Smooth muscle cell (in vitro differentiated cells): ENCODE measurements around the gene AKAP13. TPM values are rescaled to one million over a fixed set of nuclear protein-coding genes. Genes with fewer than 3 reads are reported as not detected.

ENCODE experiments used
- DNase-seq: peaks from one replicate; lab custom pipeline; 2025; ENCODE audit not compliant: unreplicated experiment; lab: John Stamatoyannopoulos, UW
- H2AFZ ChIP-seq: fragments of 200-600 bp; sonication (generic); 2 replicates; pipeline ENCODE4 v1.6.0; 2016; ENCODE audit warnings: antibody characterized with exemption, low read depth, mild to moderate bottlenecking
- H3F3A ChIP-seq: fragments of 200-600 bp; sonication (generic); 2 replicates; pipeline ENCODE4 v1.6.0; 2017; ENCODE audit warnings: antibody characterized with exemption, low read depth
- H3K27ac ChIP-seq: fragments of 200-600 bp; sonication (generic); 2 replicates; pipeline ENCODE4 v1.5.1; 2016; ENCODE audit warnings: low read depth, mild to moderate bottlenecking
- H3K27me3 ChIP-seq: fragments of 200-600 bp; sonication (generic); 2 replicates; pipeline ENCODE4 v1.6.1; 2016; ENCODE audit warnings: low read depth, mild to moderate bottlenecking
- H3K36me3 ChIP-seq: fragments of 200-600 bp; sonication (generic); 2 replicates; pipeline ENCODE4 v1.5.1; 2016; ENCODE audit warnings: low read depth
- H3K4me1 ChIP-seq: fragments of 200-600 bp; sonication (generic); 2 replicates; pipeline ENCODE4 v1.5.1; 2016; ENCODE audit warnings: low read depth
- H3K4me2 ChIP-seq: fragments of 200-600 bp; sonication (generic); 2 replicates; pipeline ENCODE4 v1.6.0; 2016; ENCODE audit warnings: mild to moderate bottlenecking
- H3K4me3 ChIP-seq: fragments of 200-600 bp; sonication (generic); 2 replicates; pipeline ENCODE4 v1.5.1; 2016; ENCODE audit warnings: mild to moderate bottlenecking
- H3K79me2 ChIP-seq: fragments of 200-600 bp; sonication (generic); 2 replicates; pipeline ENCODE4 v1.6.0; 2016; ENCODE audit warnings: low read depth, mild to moderate bottlenecking
- H3K9ac ChIP-seq: fragments of 200-600 bp; sonication (generic); 2 replicates; pipeline ENCODE4 v1.6.0; 2016; ENCODE audit warnings: low read depth
- H3K9me3 ChIP-seq: fragments of 200-600 bp; sonication (generic); replicated peaks from 2 replicates; pipeline ENCODE4 v1.5.1; 2016; ENCODE audit warnings: low read depth
- H4K20me1 ChIP-seq: fragments of 200-600 bp; sonication (generic); 2 replicates; pipeline ENCODE4 v1.6.0; 2016; ENCODE audit warnings: low read depth
- WGBS: methylation state at CpG from one replicate; pipeline ENCODE4 v1.1.7; 2016; ENCODE audit warnings: low lambda C conversion rate; 5-methylcytosine and 5-hydroxymethylcytosine counted together
- polyA plus RNA-seq: library from polyadenylated mRNA; unstranded; fragments of >200 nt; fragmentation: Nextera tagmentation; extraction: Ambion mirVana; gene quantifications from 2 replicates; pipeline ENCODE4 v1.2.1, GENCODE V29; 2016
- total RNA-seq: library from RNA; depleted of rRNA; stranded (reverse); fragments of >200 nt; gene quantifications from 2 replicates; pipeline ENCODE4 v1.2.3, GENCODE V29; 2014
- TF ChIP-seq, protein P1 (sequence below): fragments of 200-600 bp; sonication (generic); IDR thresholded peaks from 2 replicates; pipeline ENCODE4 v1.5.1; 2017; ENCODE audit warnings: borderline replicate concordance, mild to moderate bottlenecking, antibody characterized with exemption; ENCODE audit not compliant: insufficient read depth, poor library complexity, severe bottlenecking

AKAP13 gene
- total and polyA plus RNA-seq, 2 experiments from 2014 or later, result 43.3 to 63.5 TPM

DNA sequence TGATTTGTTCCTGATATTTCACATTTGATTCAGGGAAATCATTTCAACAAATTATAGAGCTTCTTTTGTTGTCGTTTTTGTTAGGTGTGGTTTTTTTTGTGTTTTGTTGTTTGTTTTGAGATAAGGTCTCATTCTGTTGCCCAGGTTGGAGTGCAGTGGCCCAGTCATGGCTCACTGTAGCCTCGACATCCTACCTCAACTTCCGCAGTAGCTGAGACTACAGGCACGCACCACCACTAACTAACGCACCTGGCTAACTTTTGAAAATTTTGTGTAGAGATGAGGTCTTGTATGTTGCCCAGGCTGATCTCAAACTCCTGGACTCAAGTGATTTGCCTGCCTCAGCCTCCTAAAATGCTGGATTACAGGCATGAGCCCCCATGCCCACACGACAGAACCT lies 177.0 kb downstream of the AKAP13 start:
- Histone ChIP-seq H3K79me2 (peaks cover 12% of the 10 kb centered on the region), H3K4me2 (no peak overlapping the region)

DNA sequence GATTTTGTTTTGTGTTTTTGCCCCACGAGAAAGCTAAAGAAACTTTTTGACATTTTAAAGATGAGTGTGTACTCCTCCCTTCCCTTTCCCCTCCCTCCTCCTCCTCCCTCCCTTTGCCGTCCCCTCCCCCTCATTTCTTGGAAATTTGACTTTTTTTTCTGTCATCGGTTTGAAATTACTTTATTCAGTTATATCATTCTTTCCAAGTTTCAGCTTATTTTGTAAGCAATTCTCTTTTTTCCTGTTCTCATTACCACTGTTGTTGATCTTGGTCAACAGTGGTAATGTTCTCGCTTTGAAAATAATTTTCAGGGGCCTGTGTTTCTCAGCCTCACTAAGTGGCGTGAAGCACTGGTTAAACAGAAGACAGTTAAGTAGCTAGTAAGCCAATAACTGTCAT lies 178.4 kb downstream of the AKAP13 start:
- H3K79me2 ChIP-seq, result peaks cover 12% of the 10 kb centered on the region

More for the DNA sequence above, 177.0 kb downstream of the AKAP13 start:
- WGBS, result 78% methylated on average over 6 of the region's 6 CpGs
- Histone ChIP-seq H4K20me1 (peaks cover 14% of the 10 kb centered on the region), H3K27me3 (no peaks in the 10 kb centered on the region), H3K9me3 (no peaks in the 10 kb centered on the region), H3K4me3 (no peak overlapping the region), H3K4me1 (no peaks in the 10 kb centered on the region), H3K27ac (no peak overlapping the region), H2AFZ (no peak overlapping the region), H3K36me3 (no peaks in the 10 kb centered on the region), H3K9ac (no peak overlapping the region), H3F3A (no peaks in the 10 kb centered on the region)
- TF ChIP-seq, protein P1, sequence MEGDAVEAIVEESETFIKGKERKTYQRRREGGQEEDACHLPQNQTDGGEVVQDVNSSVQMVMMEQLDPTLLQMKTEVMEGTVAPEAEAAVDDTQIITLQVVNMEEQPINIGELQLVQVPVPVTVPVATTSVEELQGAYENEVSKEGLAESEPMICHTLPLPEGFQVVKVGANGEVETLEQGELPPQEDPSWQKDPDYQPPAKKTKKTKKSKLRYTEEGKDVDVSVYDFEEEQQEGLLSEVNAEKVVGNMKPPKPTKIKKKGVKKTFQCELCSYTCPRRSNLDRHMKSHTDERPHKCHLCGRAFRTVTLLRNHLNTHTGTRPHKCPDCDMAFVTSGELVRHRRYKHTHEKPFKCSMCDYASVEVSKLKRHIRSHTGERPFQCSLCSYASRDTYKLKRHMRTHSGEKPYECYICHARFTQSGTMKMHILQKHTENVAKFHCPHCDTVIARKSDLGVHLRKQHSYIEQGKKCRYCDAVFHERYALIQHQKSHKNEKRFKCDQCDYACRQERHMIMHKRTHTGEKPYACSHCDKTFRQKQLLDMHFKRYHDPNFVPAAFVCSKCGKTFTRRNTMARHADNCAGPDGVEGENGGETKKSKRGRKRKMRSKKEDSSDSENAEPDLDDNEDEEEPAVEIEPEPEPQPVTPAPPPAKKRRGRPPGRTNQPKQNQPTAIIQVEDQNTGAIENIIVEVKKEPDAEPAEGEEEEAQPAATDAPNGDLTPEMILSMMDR, result no peak
- DNase-seq, result no peak

DNA sequence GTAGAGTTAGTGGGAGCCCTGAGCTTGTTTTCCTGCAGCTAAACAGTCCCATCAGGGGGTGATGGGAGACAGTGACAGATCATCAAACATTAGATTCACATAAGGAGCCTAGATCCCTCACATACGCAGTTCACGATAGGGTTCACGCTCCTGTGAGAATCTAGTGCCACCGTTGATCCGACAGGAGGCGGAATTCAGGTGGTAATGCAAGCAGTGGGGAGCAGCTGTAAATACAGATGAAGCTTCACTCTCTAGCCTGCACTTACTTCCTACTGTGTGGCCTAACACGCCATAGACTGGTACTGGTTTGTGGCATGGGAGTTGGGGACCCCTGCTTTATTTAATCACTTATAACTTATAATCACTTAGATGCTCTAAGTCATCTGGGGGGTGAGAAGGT lies 179.1 kb downstream of the AKAP13 start:
- peaks cover 28% of the 10 kb centered on the region for H4K20me1 ChIP-seq
- H3K27me3 ChIP-seq, result no peaks in the 10 kb centered on the region
- H3K79me2 ChIP-seq, result peaks cover 16% of the 10 kb centered on the region
- H3K4me2 ChIP-seq, result no peak overlapping the region
- no peaks in the 10 kb centered on the region for H3K9me3 ChIP-seq
- H3K36me3 ChIP-seq, result no peaks in the 10 kb centered on the region
- no peak overlapping the region for H3K27ac ChIP-seq
- H3F3A ChIP-seq, result no peaks in the 10 kb centered on the region
- DNase-seq, result no peak
- H2AFZ ChIP-seq, result no peak overlapping the region
- H3K4me3 ChIP-seq, result no peak overlapping the region
- H3K9ac ChIP-seq, result no peak overlapping the region
- 87% methylated on average over 7 of the region's 7 CpGs for whole genome bisulfite sequencing
- peaks cover 9% of the 10 kb centered on the region for H3K4me1 ChIP-seq
- TF ChIP-seq, protein P1, result no peak

More for the DNA sequence above, 178.4 kb downstream of the AKAP13 start:
- H3K4me2 ChIP-seq, result no peak overlapping the region
- no peak overlapping the region for H3K9ac ChIP-seq
- H4K20me1 ChIP-seq, result peaks cover 23% of the 10 kb centered on the region
- 81% methylated on average over 5 of the region's 5 CpGs for WGBS
- no peak for DNase-seq
- TF ChIP-seq, protein P1, result no peak
- peaks cover 2% of the 10 kb centered on the region for H3K4me1 ChIP-seq
- H2AFZ ChIP-seq, result no peak overlapping the region
- H3K36me3 ChIP-seq, result no peaks in the 10 kb centered on the region
- H3K9me3 ChIP-seq, result no peaks in the 10 kb centered on the region
- H3K27ac ChIP-seq, result no peak overlapping the region
- H3F3A ChIP-seq, result no peaks in the 10 kb centered on the region
- no peak overlapping the region for H3K4me3 ChIP-seq
- no peaks in the 10 kb centered on the region for H3K27me3 ChIP-seq

GRCh38 chr15:85562824-85563223 lies 182.4 kb downstream of the AKAP13 start:
- H3K4me2 ChIP-seq, result no peak overlapping the region
- peaks cover 10% of the 10 kb centered on the region for H3K4me1 ChIP-seq
- TF ChIP-seq, protein P1, result no peak
- H3K9ac ChIP-seq, result no peak overlapping the region
- no peak overlapping the region for H3K27ac ChIP-seq
- no peaks in the 10 kb centered on the region for H3K36me3 ChIP-seq
- H3K27me3 ChIP-seq, result no peaks in the 10 kb centered on the region
- no peak overlapping the region for H2AFZ ChIP-seq
- peaks cover 28% of the 10 kb centered on the region for H3K79me2 ChIP-seq
- H4K20me1 ChIP-seq, result peaks cover 27% of the 10 kb centered on the region
- no peak for DNase-seq
- H3F3A ChIP-seq, result no peaks in the 10 kb centered on the region
- H3K9me3 ChIP-seq, result no peaks in the 10 kb centered on the region
- 93% methylated on average over 6 of the region's 6 CpGs for WGBS
- no peak overlapping the region for H3K4me3 ChIP-seq
